CD4-positive, alpha-beta memory T cell (primary cell): Measurements from ENCODE around the gene ASB18. TPM values are rescaled to one million over a fixed set of nuclear protein-coding genes. Genes with fewer than 3 reads are reported as not detected.

ENCODE experiments used
- CTCF ChIA-PET: fragments of 350-600 bp; sonication (Branson Sonifier 250); formaldehyde crosslinking; loops from one replicate; lab custom pipeline; 2021; ENCODE audit warnings: inconsistent platforms; ENCODE audit not compliant: partially characterized antibody; lab: Charles Lee
- POLR2A ChIA-PET: fragments of 350-600 bp; sonication (Branson Sonifier 250); formaldehyde crosslinking; loops from one replicate; lab custom pipeline; 2021; ENCODE audit not compliant: partially characterized antibody; lab: Charles Lee
- DNase-seq, 5 donors: peaks; one replicate each; pipeline versions ENCODE4 v3.0.0 to v3.0.0-alpha.2; 2020 to 2022; ENCODE audit warnings: mixed read lengths in 1 of 5
- H3K27ac ChIP-seq: one replicate; pipeline ENCODE4 v1.7.0; 2013; ENCODE audit warnings: low read depth, low read length
- H3K27me3 ChIP-seq: 2 replicates; pipeline ENCODE4 v1.7.0; 2013; ENCODE audit warnings: mild to moderate bottlenecking, low read length, moderate library complexity; ENCODE audit not compliant: insufficient read depth
- H3K36me3 ChIP-seq: 2 replicates; pipeline ENCODE4 v1.7.0; 2013; ENCODE audit warnings: mild to moderate bottlenecking, low read length, moderate library complexity; ENCODE audit not compliant: insufficient read depth
- H3K4me1 ChIP-seq: 2 replicates; pipeline ENCODE4 v1.7.0; 2013; ENCODE audit warnings: mild to moderate bottlenecking, low read length, moderate library complexity; ENCODE audit not compliant: insufficient read depth
- H3K4me3 ChIP-seq, 2 donors: one replicate each; pipeline ENCODE4 v1.7.0; 2013; ENCODE audit warnings: low read length in 2 of 2, mild to moderate bottlenecking in 1 of 2
- H3K9me3 ChIP-seq, 2 donors: one replicate each; pipeline ENCODE4 v1.7.0; 2013; ENCODE audit warnings: low read length in 2 of 2, control low read depth in 1 of 2; ENCODE audit not compliant: control insufficient read depth in 1 of 2
- H3K27ac Mint-ChIP-seq, 7 donors: one replicate each; pipeline ENCODE4 v1.8.0; 2020 to 2021; ENCODE audit warnings: mixed read lengths in 7 of 7, mild to moderate bottlenecking in 6 of 7, inconsistent platforms in 3 of 7, moderate library complexity in 3 of 7
- H3K27me3 Mint-ChIP-seq, 2 donors: one replicate each; pipeline ENCODE4 v1.8.0; 2020 to 2021; ENCODE audit warnings: mixed read lengths in 2 of 2
- H3K36me3 Mint-ChIP-seq, 2 donors: one replicate each; pipeline ENCODE4 v1.8.0; 2020 to 2021; ENCODE audit warnings: mixed read lengths in 2 of 2, inconsistent platforms in 1 of 2, mild to moderate bottlenecking in 1 of 2
- H3K4me1 Mint-ChIP-seq, 4 donors: one replicate each; pipeline ENCODE4 v1.8.0; 2020 to 2021; ENCODE audit warnings: mixed read lengths in 4 of 4, mild to moderate bottlenecking in 1 of 4
- H3K4me3 Mint-ChIP-seq, 8 donors: one replicate each; pipeline ENCODE4 v1.8.0; 2020 to 2021; ENCODE audit warnings: mixed read lengths in 8 of 8, mild to moderate bottlenecking in 7 of 8, moderate library complexity in 6 of 8, inconsistent platforms in 3 of 8
- H3K9me3 Mint-ChIP-seq, 8 donors: one replicate each; pipeline ENCODE4 v1.8.0; 2020 to 2021; ENCODE audit warnings: mixed read lengths in 8 of 8, mild to moderate bottlenecking in 5 of 8, inconsistent platforms in 3 of 8, moderate library complexity in 1 of 8
- intact Hi-C: fragments of 100-400 bp; cut with micrococcal nuclease; formaldehyde crosslinking; loops from one replicate; pipeline ENCODE4 v1.15.1; 2023
- polyA plus RNA-seq, 2 donors: library from polyadenylated mRNA; unstranded; fragments of 300-500 nt; fragmentation: Illumina TruSeq; gene quantifications; one replicate each; pipeline ENCODE4 v1.2.3, GENCODE V29; 2021
- total RNA-seq, 2 experiments: library from RNA; stranded (reverse); gene quantifications; one replicate each; pipeline ENCODE4 v1.2.3, GENCODE V29; 2021

Gene ASB18
- total and polyA plus RNA-seq, 4 experiments from 2014 or later, result not detected

DNA sequence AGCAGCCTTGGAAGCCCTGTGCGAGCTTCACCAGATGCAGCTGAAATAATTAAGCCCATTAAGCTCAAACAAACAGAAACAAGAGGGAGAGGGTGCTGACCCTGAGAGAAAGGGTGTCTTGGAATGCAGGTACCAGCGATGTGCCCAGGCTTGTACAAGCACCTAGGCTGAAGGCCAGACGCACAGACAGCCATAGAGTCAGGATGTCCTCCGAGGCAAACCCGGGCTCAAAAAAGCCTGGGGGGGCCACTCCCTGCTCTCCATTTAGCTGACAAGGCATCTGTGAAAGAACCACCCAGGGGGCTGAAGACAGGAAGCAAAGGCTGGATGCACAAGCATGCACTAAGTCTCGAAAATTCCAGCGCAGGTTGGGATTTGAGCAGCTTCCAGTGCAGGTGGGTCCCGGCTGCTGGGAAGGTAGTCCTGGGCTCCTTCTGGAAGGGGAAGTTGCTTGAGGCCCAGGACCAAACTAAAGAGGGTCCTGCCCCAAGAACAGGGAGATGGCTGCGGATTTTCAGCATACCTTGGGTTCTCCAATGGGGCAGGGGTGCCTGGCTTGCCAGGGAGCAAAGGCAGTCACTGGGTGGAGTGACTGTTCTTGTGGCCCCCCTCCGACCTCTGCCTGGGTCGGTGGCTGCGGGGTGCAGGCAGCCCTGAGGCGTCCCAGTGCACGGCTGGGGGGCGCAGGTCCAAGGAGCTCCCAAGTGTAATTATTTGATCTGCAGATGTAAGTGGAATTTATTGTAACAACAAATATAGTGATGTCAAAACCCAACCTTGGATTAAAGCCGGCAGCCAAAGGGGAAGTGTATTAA lies 102.0 kb downstream of the ASB18 start:
- H3K36me3 Mint-ChIP-seq, result no peaks in the 10 kb centered on the region
- Histone ChIP-seq H3K36me3 (no peaks in the 10 kb centered on the region), H3K4me1 (peaks cover 3% of the 10 kb centered on the region), H3K27ac (no peak overlapping the region), H3K9me3 (no peaks in the 10 kb centered on the region), H3K27me3 (peaks cover 16% of the 10 kb centered on the region), H3K4me3 (no peak overlapping the region)
- DNase-seq, result no peak
- POLR2A ChIA-PET, result no interaction called here
- H3K9me3 Mint-ChIP-seq, result no peaks in the 10 kb centered on the region
- H3K27me3 Mint-ChIP-seq, result peaks cover 42 to 43% of the 10 kb centered on the region in 2 donors
- H3K27ac Mint-ChIP-seq, result no peak overlapping the region
- intact Hi-C loops, result no loop called here
- peaks cover 3 to 35% (median 16%) of the 10 kb centered on the region in 4 donors for H3K4me1 Mint-ChIP-seq
- CTCF ChIA-PET, result no interaction called here
- peak overlapping the region in 2 of 8 donors; percentile 20 to 54 for H3K4me3 Mint-ChIP-seq

DNA sequence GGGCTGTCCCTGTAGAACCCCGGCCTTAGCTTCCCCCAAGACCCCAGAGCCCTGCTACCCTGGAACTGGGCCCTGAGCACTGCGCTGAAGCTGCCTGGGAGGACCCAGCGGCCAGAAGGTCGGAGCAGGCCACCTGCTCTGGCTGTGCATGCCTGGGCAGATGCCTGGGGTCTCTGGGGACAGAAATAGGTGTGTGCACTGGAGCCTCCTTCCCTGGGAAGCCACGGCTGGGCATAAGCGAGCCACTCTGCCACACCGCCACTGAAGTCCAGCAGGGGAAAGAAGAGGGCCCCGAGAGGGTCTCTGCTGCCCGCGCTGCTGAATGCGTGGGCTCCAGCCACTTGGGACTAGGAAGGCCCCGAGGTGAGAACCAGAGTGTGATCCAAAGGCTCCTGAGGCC lies 102.7 kb downstream of the ASB18 start:
- Mint-ChIP-seq H3K9me3 (no peaks in the 10 kb centered on the region), H3K4me3 (peak overlapping the region in 1 of 8 donors; percentile 8), H3K27ac (no peak overlapping the region), H3K36me3 (no peaks in the 10 kb centered on the region), H3K4me1 (peaks cover 3 to 32% (median 12%) of the 10 kb centered on the region in 4 donors), H3K27me3 (peaks cover 40 to 43% of the 10 kb centered on the region in 2 donors)
- Histone ChIP-seq H3K27me3 (peaks cover 20% of the 10 kb centered on the region), H3K4me3 (no peak overlapping the region), H3K9me3 (no peaks in the 10 kb centered on the region), H3K27ac (no peak overlapping the region), H3K36me3 (no peaks in the 10 kb centered on the region), H3K4me1 (peaks cover 3% of the 10 kb centered on the region)
- ChIA-PET POLR2A (no interaction called here), CTCF (no interaction called here)
- DNase-seq, result no peak
- intact Hi-C loops, result no loop called here

DNA sequence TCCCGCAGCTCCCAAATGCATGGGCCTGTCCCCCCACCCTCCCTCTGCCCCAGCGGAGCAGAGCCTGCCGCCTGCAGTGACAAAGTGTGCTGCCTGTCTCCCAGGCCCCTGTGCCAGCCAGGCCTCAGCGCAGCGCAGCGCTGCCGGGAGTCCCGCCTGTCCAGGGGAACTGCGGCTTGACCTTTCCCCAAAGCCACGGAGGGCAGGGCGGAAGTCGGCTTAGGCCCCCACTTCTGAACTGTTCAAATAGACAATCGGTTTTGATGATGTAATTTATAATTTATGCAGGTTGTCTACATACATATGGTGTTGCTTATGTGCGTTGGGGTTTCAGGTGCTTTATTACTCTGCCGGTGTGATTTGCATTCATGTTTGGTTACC lies 103.1 kb downstream of the ASB18 start:
- Mint-ChIP-seq H3K27ac (no peak overlapping the region), H3K9me3 (no peaks in the 10 kb centered on the region), H3K4me1 (peaks cover 1 to 27% (median 7%) of the 10 kb centered on the region in 4 donors), H3K4me3 (peak overlapping the region in 1 of 8 donors; percentile 8), H3K36me3 (no peaks in the 10 kb centered on the region), H3K27me3 (peaks cover 38 to 40% of the 10 kb centered on the region in 2 donors)
- POLR2A ChIA-PET, result no interaction called here
- Histone ChIP-seq H3K4me1 (peaks cover 3% of the 10 kb centered on the region), H3K4me3 (no peak overlapping the region), H3K27me3 (peaks cover 20% of the 10 kb centered on the region), H3K27ac (no peak overlapping the region), H3K9me3 (no peaks in the 10 kb centered on the region), H3K36me3 (no peaks in the 10 kb centered on the region)
- DNase-seq, result no peak
- intact Hi-C loops, result no loop called here
- CTCF ChIA-PET, result no interaction called here

DNA sequence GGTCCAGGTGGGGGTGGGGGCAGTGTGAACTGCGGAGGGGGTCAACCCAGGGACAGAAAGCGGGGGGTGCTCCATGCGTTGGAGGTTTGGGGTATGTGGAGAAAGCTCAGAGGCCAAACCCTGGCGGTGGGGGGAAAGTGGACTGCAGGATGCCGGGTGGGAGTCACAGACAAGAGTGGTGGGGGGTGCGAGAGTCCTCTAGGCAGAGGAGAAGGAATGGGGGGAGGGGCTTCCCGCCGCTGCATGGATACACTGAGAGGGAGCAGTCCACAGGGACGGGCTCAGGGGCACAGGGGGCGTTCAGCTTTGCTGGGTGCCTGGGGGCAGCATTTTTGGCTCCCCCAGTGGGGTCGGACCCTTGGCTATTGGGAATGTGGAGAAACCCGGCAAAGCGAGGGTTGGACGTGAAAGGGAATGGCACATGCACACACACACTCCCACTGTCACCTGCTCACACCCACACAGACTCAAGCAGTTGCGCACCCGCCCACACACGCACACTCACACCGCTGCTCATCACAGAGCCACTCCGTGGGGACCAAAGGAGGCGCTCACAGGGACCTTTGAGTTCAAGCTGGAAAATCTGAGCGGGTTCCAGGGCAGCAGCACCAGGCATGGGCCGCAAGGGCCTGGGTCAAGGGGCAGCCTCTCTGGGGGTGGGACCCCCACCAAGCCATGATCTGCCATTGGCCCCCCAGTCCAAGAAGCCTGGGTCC lies 103.7 kb downstream of the ASB18 start:
- Mint-ChIP-seq H3K27ac (no peak overlapping the region), H3K4me3 (no peak overlapping the region), H3K27me3 (peaks cover 35 to 42% of the 10 kb centered on the region in 2 donors), H3K36me3 (no peaks in the 10 kb centered on the region), H3K9me3 (no peaks in the 10 kb centered on the region), H3K4me1 (peaks cover 1 to 24% (median 7%) of the 10 kb centered on the region in 4 donors)
- intact Hi-C loops, result no loop called here
- H3K27me3 ChIP-seq, result peaks cover 20% of the 10 kb centered on the region
- H3K4me1 ChIP-seq, result peaks cover 3% of the 10 kb centered on the region
- CTCF ChIA-PET, result no interaction called here
- H3K36me3 ChIP-seq, result no peaks in the 10 kb centered on the region
- no peaks in the 10 kb centered on the region for H3K9me3 ChIP-seq
- POLR2A ChIA-PET, result no interaction called here
- no peak overlapping the region for H3K27ac ChIP-seq
- no peak overlapping the region for H3K4me3 ChIP-seq
- no peak for DNase-seq

DNA sequence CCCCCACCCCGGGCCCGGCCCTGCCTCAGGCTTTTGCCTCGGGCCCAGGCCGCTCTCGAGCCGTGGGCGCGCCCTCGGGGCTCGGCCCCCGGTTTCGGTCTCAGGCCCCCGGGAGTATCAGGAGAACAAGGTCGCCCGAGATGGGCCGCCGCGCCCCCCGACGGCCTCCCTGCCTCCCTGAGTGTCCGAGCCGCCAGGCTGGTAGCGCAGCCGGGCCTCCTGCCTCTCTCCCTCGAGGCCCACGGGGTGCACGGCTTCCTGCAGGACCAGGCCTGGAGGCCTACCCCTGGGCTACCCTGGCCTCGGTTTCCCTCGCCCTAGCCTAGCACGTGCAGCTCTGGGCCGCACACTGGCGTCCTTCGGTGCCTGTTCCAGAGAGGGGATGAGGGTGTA lies 104.4 kb downstream of the ASB18 start:
- peaks cover 3% of the 10 kb centered on the region for H3K4me1 ChIP-seq
- intact Hi-C loops, result no loop called here
- no peaks in the 10 kb centered on the region for H3K36me3 Mint-ChIP-seq

DNA sequence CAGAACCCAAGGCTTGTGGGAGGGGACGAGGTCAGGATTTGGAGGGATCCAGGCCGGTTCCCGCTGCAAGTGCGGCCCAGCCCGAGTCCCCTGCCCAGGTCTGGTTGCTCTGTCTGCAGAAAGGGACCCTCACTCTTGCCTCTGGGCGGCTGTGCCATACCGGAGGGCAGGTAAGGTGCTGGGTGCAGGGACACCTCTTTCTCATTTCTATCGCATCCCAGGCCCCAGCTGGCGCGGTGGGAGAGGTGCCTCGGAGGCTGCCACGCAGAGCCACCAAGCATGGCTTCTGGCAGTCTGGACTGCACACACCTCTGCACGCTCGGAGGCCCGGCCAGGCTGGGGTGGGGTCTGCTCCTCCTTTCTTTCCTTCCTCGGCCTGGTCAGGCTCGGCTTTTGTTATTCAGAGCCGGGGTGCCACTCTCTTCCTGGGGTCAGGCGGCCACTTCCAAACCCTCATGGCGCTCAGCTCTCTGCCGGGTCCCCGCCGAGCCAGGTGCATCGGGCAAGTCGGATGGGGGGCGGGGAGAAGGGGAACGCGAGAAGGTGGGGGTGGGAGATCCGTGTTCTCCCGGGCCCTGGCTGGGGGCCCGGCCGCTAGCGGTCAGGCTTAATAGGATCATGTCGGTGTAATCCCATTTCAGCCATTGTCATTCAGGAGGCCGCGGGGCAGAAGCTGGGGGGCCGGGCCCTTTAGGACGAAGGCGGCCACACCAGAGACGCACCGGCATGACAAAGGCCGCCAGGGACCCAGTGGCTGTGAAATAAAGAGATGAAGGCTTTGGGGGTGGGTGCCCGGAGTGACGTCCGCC lies 105.0 kb downstream of the ASB18 start:
- Histone ChIP-seq H3K27me3 (peaks cover 13% of the 10 kb centered on the region), H3K4me1 (no peaks in the 10 kb centered on the region), H3K9me3 (no peaks in the 10 kb centered on the region), H3K27ac (no peak overlapping the region), H3K4me3 (no peak overlapping the region), H3K36me3 (no peaks in the 10 kb centered on the region)
- intact Hi-C loops, result no loop called here
- Mint-ChIP-seq H3K4me1 (peaks cover 0 to 14% (median 2%) of the 10 kb centered on the region in 4 donors), H3K27ac (no peak overlapping the region), H3K9me3 (peaks cover 0 to 7% (median 3%) of the 10 kb centered on the region in 8 donors), H3K27me3 (peaks cover 31 to 39% of the 10 kb centered on the region in 2 donors), H3K4me3 (no peak overlapping the region), H3K36me3 (no peaks in the 10 kb centered on the region)
- CTCF ChIA-PET, result interaction anchor here (1.3 kb wide), 1 partner anchor 21 kb away, joined by 4 read pairs; no protein-coding TSS in a partner anchor
- POLR2A ChIA-PET, result no interaction called here
- DNase-seq, result no peak

More for the DNA sequence above, 104.4 kb downstream of the ASB18 start:
- H3K4me3 ChIP-seq, result no peak overlapping the region
- Mint-ChIP-seq H3K27me3 (peaks cover 31 to 37% of the 10 kb centered on the region in 2 donors), H3K9me3 (peaks cover 0 to 3% (median 0%) of the 10 kb centered on the region in 8 donors), H3K27ac (no peak overlapping the region), H3K4me1 (peaks cover 1 to 16% (median 4%) of the 10 kb centered on the region in 4 donors), H3K4me3 (no peak overlapping the region)
- no peak for DNase-seq
- CTCF ChIA-PET, result no interaction called here
- no peak overlapping the region for H3K27ac ChIP-seq
- no peaks in the 10 kb centered on the region for H3K9me3 ChIP-seq
- peaks cover 13% of the 10 kb centered on the region for H3K27me3 ChIP-seq
- H3K36me3 ChIP-seq, result no peaks in the 10 kb centered on the region
- POLR2A ChIA-PET, result no interaction called here
